Cerebellar cortex (tissue), 1 donor: ENCODE data around the gene SCFD2.

Experiments
- DNase-seq: peaks from one replicate; pipeline ENCODE4 v3.0.0-alpha.2; 2015; ENCODE audit warnings: low spot score

The SCFD2 gene

DNA sequence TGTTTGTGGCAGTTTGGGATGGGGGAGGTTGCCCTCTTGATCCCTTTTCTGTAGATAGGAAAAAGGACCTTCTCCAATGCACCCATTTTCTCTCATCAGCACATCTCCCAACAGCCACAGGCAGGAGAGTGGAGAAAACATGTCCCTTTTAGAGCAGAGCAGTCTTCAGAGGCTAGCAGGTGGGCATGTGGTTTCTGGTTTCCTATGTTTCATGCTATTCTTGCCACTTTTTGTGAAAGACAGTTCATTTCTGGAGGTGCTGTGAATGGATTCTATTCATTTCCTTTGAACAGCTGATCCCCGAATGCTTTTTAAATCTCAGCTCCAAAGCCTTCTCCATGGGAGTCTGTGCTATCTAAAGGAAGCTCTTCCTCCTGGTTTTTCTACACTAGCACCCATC is 484.9 kb downstream of the SCFD2 start:
- DNase-seq, result no peak

- DNase-seq, result no peak
Observed at GRCh38 chr4:52879471-52879870, 486.4 kb downstream of the SCFD2 start.

DNA sequence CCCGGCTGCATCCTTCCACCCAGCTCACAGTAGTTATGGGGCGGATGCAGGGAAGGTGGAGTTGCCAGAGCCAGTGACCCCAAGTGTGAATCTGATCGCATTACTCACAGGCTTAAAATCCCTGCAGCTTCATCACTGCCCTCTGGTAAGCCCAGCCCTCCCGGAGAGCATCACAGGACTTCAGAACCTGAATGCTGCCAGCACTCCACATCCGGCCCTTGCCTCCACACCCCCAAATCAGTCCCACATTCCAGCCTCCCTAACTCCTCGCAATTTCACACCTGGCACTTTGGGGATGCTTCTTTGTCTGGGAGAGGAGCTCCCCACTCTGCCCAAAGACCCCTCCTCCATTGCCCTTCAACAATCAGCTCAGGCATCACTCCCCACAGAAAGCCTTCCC is 488.2 kb downstream of the SCFD2 start:
- no peak for DNase-seq

DNA sequence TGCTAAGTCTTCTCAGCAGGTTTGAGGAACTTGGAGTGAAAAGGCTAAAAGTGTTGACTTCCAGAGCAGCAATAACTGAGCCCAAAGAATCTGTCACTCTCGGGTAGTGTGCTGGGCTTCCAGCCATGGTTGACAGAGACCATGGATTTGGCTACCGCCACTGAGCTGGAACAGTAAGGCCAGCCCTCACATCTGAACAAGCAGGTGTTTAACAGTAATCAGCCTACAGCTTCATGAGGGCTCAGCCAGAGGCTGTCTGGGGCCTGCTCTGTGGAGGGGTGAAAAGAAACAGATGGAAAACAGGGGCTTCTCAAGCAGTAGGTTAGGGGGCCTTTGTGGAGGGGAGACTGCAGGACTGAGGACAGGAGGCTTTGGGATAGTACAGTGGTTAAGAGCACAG is 488.8 kb downstream of the SCFD2 start:
- DNase-seq, result no peak

- DNase-seq, result no peak
Observed at GRCh38 chr4:52876069-52876468, 489.8 kb downstream of the SCFD2 start.

GRCh38 chr4:52874948-52875347 is 490.9 kb downstream of the SCFD2 start:
- DNase-seq, result no peak

GRCh38 chr4:52873861-52874343 is 492.0 kb downstream of the SCFD2 start:
- DNase-seq, result peak; percentile 85

- DNase-seq, result no peak
Observed at GRCh38 chr4:52873191-52873590, 492.7 kb downstream of the SCFD2 start.

- peak; percentile 83 for DNase-seq
Observed at GRCh38 chr4:52870225-52870624, 495.6 kb downstream of the SCFD2 start.

DNA sequence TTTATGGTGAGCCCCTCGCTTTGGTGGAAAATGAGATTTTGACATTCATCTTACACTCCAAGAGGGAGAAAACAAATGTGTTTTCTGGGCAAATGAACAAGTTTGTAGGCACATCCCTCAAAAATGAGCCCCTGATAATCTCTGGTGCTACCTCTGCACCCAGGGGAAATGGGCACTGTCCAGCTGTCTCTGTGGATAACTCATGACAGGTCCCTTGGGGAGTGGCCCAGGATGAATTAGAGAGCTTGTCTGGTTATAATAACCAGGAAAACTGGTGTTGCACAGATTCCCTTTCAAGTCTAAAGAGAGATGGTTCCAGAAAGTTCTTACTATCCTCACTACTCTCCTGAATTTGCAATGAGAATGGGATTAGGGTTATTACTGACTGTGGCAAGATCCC is 496.2 kb downstream of the SCFD2 start:
- DNase-seq, result no peak

- DNase-seq, result no peak
Observed at GRCh38 chr4:52869196-52869595, 496.7 kb downstream of the SCFD2 start.

GRCh38 chr4:52868133-52868532 is 497.7 kb downstream of the SCFD2 start:
- DNase-seq, result peak; percentile 85

GRCh38 chr4:52867163-52867562 is 498.7 kb downstream of the SCFD2 start:
- DNase-seq, result peak; percentile 31

GRCh38 chr4:52866734-52867133 is 499.1 kb downstream of the SCFD2 start:
- DNase-seq, result no peak

DNA sequence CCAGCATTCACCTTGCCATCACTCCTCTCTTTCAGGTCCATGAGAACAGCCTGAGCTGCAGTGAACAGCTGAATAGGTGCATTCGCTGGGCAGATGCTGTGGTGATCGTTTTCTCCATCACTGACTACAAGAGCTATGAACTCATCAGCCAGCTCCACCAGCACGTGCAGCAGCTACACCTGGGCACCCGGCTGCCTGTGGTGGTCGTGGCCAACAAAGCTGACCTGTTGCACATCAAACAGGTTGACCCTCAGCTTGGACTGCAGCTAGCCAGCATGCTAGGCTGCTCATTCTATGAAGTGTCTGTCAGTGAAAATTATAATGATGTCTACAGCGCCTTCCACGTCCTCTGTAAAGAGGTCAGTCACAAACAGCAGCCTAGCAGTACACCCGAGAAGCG is 500.6 kb downstream of the SCFD2 start:
- DNase-seq, result no peak

DNA sequence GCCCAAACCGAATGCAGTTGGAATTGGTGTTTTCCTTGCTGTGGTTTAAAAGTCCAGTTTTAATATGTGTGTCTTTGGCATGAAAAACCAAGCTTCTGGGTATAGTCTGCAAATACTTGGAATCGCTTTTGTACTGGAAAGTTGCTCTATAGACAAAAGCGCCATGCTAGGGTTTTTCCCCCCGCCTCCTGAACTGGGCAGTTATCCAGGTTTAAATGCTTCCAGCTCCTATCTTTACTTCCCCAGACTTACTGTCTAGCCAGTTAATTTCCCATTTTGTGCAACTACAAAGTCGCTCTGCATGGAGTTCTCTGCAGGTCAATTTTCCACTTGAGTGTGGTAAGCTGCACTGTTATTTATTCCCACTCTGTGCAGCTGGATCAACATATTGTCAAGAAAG is 501.1 kb downstream of the SCFD2 start:
- DNase-seq, result no peak

DNA sequence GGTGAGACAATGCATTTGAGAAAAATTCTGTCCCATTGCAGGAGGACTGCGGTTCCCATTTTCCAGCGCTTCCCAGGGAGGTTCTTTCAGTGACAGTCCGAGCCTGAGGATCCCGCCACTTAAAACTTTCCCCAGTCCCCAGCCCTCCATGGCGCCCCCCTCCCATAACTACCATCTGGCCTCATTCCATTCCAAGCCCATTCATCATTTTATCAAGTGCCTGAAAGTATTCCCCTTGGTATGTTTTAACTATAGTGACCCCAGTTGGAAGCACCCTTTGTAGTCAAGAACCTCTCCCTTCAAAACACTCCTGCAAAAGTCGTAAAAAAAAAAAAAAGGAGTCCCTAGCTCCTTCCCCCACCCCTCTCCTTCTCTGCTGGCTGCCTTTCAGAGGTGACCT is 502.5 kb downstream of the SCFD2 start:
- no peak for DNase-seq

DNA sequence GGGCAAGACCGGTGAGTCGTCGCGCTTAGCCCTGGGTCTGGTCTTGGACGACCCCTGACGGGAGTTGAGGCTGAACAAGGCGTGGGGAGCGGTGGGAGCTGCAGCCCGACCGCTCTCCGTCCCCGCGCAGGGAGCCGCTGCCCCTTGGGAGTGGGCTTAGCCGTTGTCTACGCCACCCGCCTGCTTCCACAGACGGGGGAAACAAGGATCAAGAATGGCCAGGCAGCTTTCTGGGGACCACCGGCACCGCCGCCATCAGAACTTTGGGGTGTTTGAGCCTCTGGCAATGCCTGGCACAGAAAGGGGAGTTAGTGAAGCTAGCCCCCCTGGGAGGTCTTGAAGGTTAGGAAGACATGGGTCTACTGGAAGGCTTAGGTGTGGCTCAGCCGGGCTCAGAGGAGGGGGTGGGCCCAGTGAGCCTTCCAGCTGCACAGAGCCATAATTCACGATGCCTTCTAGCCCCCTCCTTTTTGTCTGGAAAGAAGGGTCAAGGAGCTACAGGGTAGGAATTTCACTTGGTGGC is 503.2 kb downstream of the SCFD2 start:
- no peak for DNase-seq

DNA sequence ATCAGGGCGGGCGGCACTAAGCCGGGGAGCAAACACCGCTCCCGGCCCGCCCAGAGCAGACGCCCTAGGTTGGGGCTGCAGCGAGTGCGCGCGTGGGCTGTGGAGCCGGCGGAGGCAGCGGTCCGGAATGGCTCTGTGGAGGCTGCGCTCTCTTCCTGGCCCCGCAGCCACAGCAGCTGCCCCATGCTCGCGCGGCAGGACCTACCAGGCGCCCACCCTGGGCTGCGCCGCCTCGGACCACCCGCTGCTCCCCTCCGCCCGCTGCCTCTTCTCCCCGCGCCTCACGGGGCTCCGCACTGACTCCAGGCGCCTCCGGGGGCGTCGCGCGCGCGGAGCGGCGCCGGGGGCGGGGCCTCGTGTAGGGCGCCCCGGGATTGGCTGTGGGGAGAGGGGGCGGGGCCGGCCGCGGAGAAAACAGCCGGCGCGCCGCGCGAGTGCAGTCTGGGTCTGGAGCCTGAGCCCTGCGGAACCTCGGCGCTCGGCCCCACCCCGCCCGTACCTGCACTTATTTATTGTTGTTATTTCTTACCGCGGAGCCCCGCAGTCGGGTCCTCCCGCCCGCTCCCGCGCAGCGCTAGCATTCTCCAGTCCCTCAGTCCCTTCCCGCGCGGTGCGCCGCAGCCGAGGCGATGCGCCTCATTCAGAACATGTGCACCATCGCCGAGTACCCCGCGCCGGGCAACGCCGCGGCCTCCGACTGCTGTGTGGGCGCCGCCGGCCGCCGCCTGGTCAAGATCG is 503.8 kb downstream of the SCFD2 start, which contains the start of gene RASL11B:
Gene RASL11B, plus strand, starts transcription at position 439 of the 738 bp plus-strand sequence. Its CDS starts 191 bp downstream, at position 630.
- peak; percentile 79 for DNase-seq

- DNase-seq, result no peak
Observed at GRCh38 chr4:52861171-52861823, 504.6 kb downstream of the SCFD2 start.

- no peak for DNase-seq
Observed at GRCh38 chr4:52860361-52860760, 505.5 kb downstream of the SCFD2 start.

DNA sequence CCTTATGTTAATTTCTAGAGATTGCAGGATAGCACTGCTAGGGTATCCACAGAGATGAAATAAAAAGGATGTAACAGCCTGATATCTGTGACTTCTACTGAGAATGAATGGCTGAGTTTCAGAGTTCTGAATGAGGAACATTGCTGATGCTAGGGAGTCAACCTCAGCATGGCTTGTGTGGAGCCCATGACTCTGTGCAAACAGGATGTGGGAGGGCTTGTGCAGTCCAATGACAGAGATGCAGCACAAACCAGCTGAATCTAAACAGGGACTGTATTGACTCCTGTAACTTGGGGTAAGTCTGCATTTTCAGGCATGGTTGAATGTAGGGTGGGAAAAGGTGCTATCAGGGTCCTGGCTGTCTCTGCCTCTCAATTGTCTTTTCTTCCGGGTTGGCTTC is 509.1 kb downstream of the SCFD2 start:
- DNase-seq, result no peak

GRCh38 chr4:52853351-52853750 is 512.5 kb downstream of the SCFD2 start:
- no peak for DNase-seq
